Measurements from ENCODE around the gene ZMYM5.
"Not testable (repeated sequence)": the region's sequence is repeated elsewhere in the genome, so short reads cannot be mapped to it uniquely, and the experiment has no call there.

ZMYM5 gene

GRCh38 chr13:19782049-19782726, 81.3 kb downstream of the ZMYM5 start:
- DNase-seq (ENCODE audit: low read depth, low spot score) = no peak
- TF ChIP-seq CTCF (IDR thresholded peaks at IDR 0.05; ENCODE audit: insufficient read depth, low read length, missing control alignments) = no peak
- peak overlapping the region; percentile 92 for H3K4me3 ChIP-seq (ENCODE audit: low read depth, low read length)
- ChIA-PET CTCF (no interaction called here), POLR2A (interaction anchor here (1.0 kb wide), 1 partner anchor 9 kb away, joined by 3 read pairs; no protein-coding TSS in a partner anchor)

GRCh38 chr13:19781526-19781925, 81.9 kb downstream of the ZMYM5 start:
- ChIA-PET CTCF (interaction anchor here (1.4 kb wide), 1 partner anchor 15 kb away, joined by 4 read pairs; no protein-coding TSS in a partner anchor), POLR2A (interaction anchor here (0.6 kb wide), 1 partner anchor 79 kb away, joined by 3 read pairs; no protein-coding TSS in a partner anchor)
- DNase-seq (ENCODE audit: low read depth, low spot score) = no peak
- TF ChIP-seq CTCF (IDR thresholded peaks at IDR 0.05; ENCODE audit: insufficient read depth, low read length, missing control alignments) = no peak
- H3K4me3 ChIP-seq (ENCODE audit: low read depth, low read length) = peak overlapping the region; percentile 92

GRCh38 chr13:19780753-19781418, 82.6 kb downstream of the ZMYM5 start:
- POLR2A ChIA-PET = not testable (repeated sequence)
- CTCF ChIA-PET = interaction anchor here (1.4 kb wide), 1 partner anchor 14 kb away, joined by 4 read pairs; no protein-coding TSS in a partner anchor

More at GRCh38 chr13:19780753-19781418, 82.6 kb downstream of the ZMYM5 start:
- not testable (repeated sequence) for DNase-seq (ENCODE audit: low read depth, low spot score)
- peak overlapping the region; percentile 92 for H3K4me3 ChIP-seq (ENCODE audit: low read depth, low read length)
